Prostate gland (tissue), 2 donors: ENCODE measurements around the gene ALDOB. TPM values are rescaled to one million over a fixed set of nuclear protein-coding genes. Genes with fewer than 3 reads are reported as not detected.
A peak's percentile ranks its signal among the peaks of the same experiment; 100 is the strongest.
"Not testable (repeated sequence)": the region's sequence is repeated elsewhere in the genome, so short reads cannot be mapped to it uniquely, and the experiment has no call there.

Source experiments
- DNase-seq: peaks from one replicate; pipeline ENCODE4 v3.0.0-alpha.2; 2019; ENCODE audit warnings: low spot score
- H3K27ac ChIP-seq, 2 donors: fragments of 200-600 bp; sonication (generic); 2 replicates each; pipeline ENCODE4 v1.5.1; 2017 to 2019
- H3K27me3 ChIP-seq: fragments of 200-600 bp; sonication (generic); replicated peaks from 2 replicates; pipeline ENCODE4 v1.5.1; 2019; ENCODE audit not compliant: insufficient read depth
- H3K36me3 ChIP-seq, 2 donors: fragments of 200-600 bp; sonication (generic); 1 replicate in 1 of 2; 2 replicates in 1 of 2; pipeline versions ENCODE4 v1.5.1 to v1.8.1; 2017 to 2019
- H3K4me1 ChIP-seq: fragments of 200-600 bp; sonication (generic); replicated peaks from 2 replicates; pipeline ENCODE4 v1.5.1; 2019
- H3K4me3 ChIP-seq, 2 donors: fragments of 200-600 bp; sonication (generic); 2 replicates each; pipeline ENCODE4 v1.5.1; 2017 to 2019
- H3K9me3 ChIP-seq: fragments of 200-600 bp; sonication (generic); 2 replicates; pipeline ENCODE4 v1.5.1; 2017
- CTCF ChIP-seq, 4 experiments: fragments of 200-600 bp in 2 of 4; fragments of 450-650 bp in 2 of 4; sonication (generic) in 2 of 4; IDR thresholded peaks; 1 replicate in 3 of 4; 2 replicates in 1 of 4; pipeline ENCODE4 v1.5.1; 2016 to 2019; ENCODE audit warnings: antibody characterized with exemption in 4 of 4, mild to moderate bottlenecking in 2 of 4, moderate library complexity in 2 of 4
- POLR2A ChIP-seq: fragments of 450-650 bp; IDR thresholded peaks from one replicate; pipeline ENCODE4 v1.6.1; 2016; ENCODE audit warnings: antibody characterized with exemption, mild to moderate bottlenecking
- POLR2AphosphoS5 ChIP-seq: sonication (generic); formaldehyde crosslinking; IDR thresholded peaks from one replicate; pipeline ENCODE4 v1.6.1; 2017; ENCODE audit warnings: antibody characterized with exemption
- WGBS: methylation state at CpG from one replicate; pipeline ENCODE4 v1.1.5; 2018; 5-methylcytosine and 5-hydroxymethylcytosine counted together
- intact Hi-C: fragments of 100-400 bp; cut with DNase I; formaldehyde crosslinking; loops from one replicate; pipeline ENCODE4 v1.14.2; 2022
- total RNA-seq, 2 donors: library from RNA; depleted of rRNA; stranded (reverse); fragments of >200 nt; gene quantifications; one replicate each; pipeline ENCODE4 v1.1.0, GENCODE V29; 2016

ALDOB gene
- total RNA-seq, 2 donors from 2014 or later, result not detected

- no peak for DNase-seq
- Histone ChIP-seq H3K36me3 (no peaks in the 10 kb centered on the region), H3K4me3 (no peak overlapping the region), H3K27me3 (no peaks in the 10 kb centered on the region), H3K9me3 (no peaks in the 10 kb centered on the region), H3K4me1 (no peaks in the 10 kb centered on the region), H3K27ac (no peak overlapping the region)
- TF ChIP-seq CTCF (IDR thresholded peaks at IDR 0.05) (no peak), POLR2AphosphoS5 (no peak), POLR2A (no peak)
- WGBS, result 60% methylated on average over 2 of the region's 2 CpGs
- intact Hi-C loops, result no loop called here
Observed at GRCh38 chr9:101388507-101388993, 47.0 kb downstream of the ALDOB start.

GRCh38 chr9:101387871-101388506 lies 47.6 kb downstream of the ALDOB start:
- WGBS, result 48% methylated on average over 6 of the region's 6 CpGs
- Histone ChIP-seq H3K27ac (no peak overlapping the region), H3K9me3 (no peaks in the 10 kb centered on the region), H3K4me1 (no peaks in the 10 kb centered on the region), H3K4me3 (no peak overlapping the region), H3K27me3 (no peaks in the 10 kb centered on the region), H3K36me3 (no peaks in the 10 kb centered on the region)
- no peak for DNase-seq
- intact Hi-C loops, result no loop called here
- no peak for TF ChIP-seq POLR2A
- peak in 3 of 4 experiments; percentile 20 to 36 (median 35) for TF ChIP-seq CTCF (IDR thresholded peaks at IDR 0.05)

- intact Hi-C loops, H3K4me3 ChIP-seq, H3K27me3 ChIP-seq, H3K9me3 ChIP-seq, H3K27ac ChIP-seq, H3K4me1 ChIP-seq, DNase-seq, H3K36me3 ChIP-seq: not testable (repeated sequence)
- WGBS, result 91% methylated on average over 11 of the region's 11 CpGs
Observed at GRCh38 chr9:101384873-101385536, 50.6 kb downstream of the ALDOB start, which contains the start of gene BAAT. Gene BAAT (minus strand): TSS chr9:101385006. CDS start chr9:101371404, 13,602 bp downstream.

- Histone ChIP-seq H3K36me3 (no peaks in the 10 kb centered on the region), H3K9me3 (no peaks in the 10 kb centered on the region), H3K4me1 (no peaks in the 10 kb centered on the region), H3K27me3 (no peaks in the 10 kb centered on the region), H3K4me3 (no peak overlapping the region), H3K27ac (no peak overlapping the region)
- TF ChIP-seq CTCF (IDR thresholded peaks at IDR 0.05) (no peak), POLR2A (no peak), POLR2AphosphoS5 (no peak)
- WGBS, result 86% methylated on average over 2 of the region's 2 CpGs
- DNase-seq, result no peak
- intact Hi-C loops, result no loop called here
Observed at GRCh38 chr9:101383361-101383760, 52.2 kb downstream of the ALDOB start.

- TF ChIP-seq CTCF (IDR thresholded peaks at IDR 0.05), result no peak
- TF ChIP-seq POLR2A, result no peak
- no peak for TF ChIP-seq POLR2AphosphoS5
- WGBS, result 97% methylated on average over 2 of the region's 2 CpGs
- Histone ChIP-seq H3K4me3 (no peak overlapping the region), H3K27me3 (no peaks in the 10 kb centered on the region), H3K36me3 (no peaks in the 10 kb centered on the region), H3K27ac (no peak overlapping the region), H3K4me1 (no peaks in the 10 kb centered on the region), H3K9me3 (no peaks in the 10 kb centered on the region)
- no peak for DNase-seq
- intact Hi-C loops, result no loop called here
Observed at GRCh38 chr9:101381833-101382342, 53.7 kb downstream of the ALDOB start.
